Measurements from ENCODE around the gene DUSP5. TPM values are rescaled to one million over a fixed set of nuclear protein-coding genes. Genes with fewer than 3 reads are reported as not detected.

Gene DUSP5
- total and polyA plus RNA-seq, 4 donors: 2.0 to 8.9 (median 8.0) TPM

GRCh38 chr10:110511734-110512449 lies 14.2 kb downstream of the DUSP5 start:
- Histone ChIP-seq H3K9ac (ENCODE audit: low read depth in 1 of 2, low read length in 2 of 2) (no peak overlapping the region), H3K36me3 (ENCODE audit: control insufficient read depth in 4 of 4, insufficient read depth in 3 of 4, low read depth in 1 of 4, low read length in 3 of 4) (peaks cover 0 to 7% (median under 1%) of the 10 kb centered on the region in 4 donors), H3K27me3 (ENCODE audit: control insufficient read depth in 4 of 4, insufficient read depth in 4 of 4, low read length in 3 of 4) (no peaks in the 10 kb centered on the region), H3K9me3 (ENCODE audit: control insufficient read depth in 4 of 4, low read length in 3 of 4) (no peaks in the 10 kb centered on the region), H3K27ac (ENCODE audit: low read depth in 1 of 2, low read length in 2 of 2) (no peak overlapping the region), H3K4me1 (ENCODE audit: control insufficient read depth in 4 of 4, insufficient read depth in 4 of 4, low read length in 3 of 4) (no peaks in the 10 kb centered on the region), H3K4me3 (ENCODE audit: low read depth in 1 of 3, low read length in 3 of 3) (no peak overlapping the region)
- WGBS: 69% methylated on average over 6 of the region's 6 CpGs
- no peak for DNase-seq (ENCODE audit: low spot score)
- no peak for TF ChIP-seq FOXA2 (IDR thresholded peaks at IDR 0.05)
- TF ChIP-seq JUND (IDR thresholded peaks at IDR 0.05): no peak
- no peak for TF ChIP-seq SP1 (IDR thresholded peaks at IDR 0.05)
- TF ChIP-seq EGR1 (IDR thresholded peaks at IDR 0.05; ENCODE audit: low read depth in 2 of 2): no peak
- TF ChIP-seq NR2F2 (IDR thresholded peaks at IDR 0.05): no peak
- TF ChIP-seq FOXA1 (IDR thresholded peaks at IDR 0.05): no peak
- no peak for TF ChIP-seq HNF4A (conservative IDR thresholded peaks at IDR 0.05)
- no peak for TF ChIP-seq HNF4G (IDR thresholded peaks at IDR 0.05)
- no peak for TF ChIP-seq ATF3 (IDR thresholded peaks at IDR 0.05)
- no peak for TF ChIP-seq TAF1 (conservative IDR thresholded peaks at IDR 0.05)
- no peak for TF ChIP-seq RXRA (IDR thresholded peaks at IDR 0.05)
- TF ChIP-seq MAX (IDR thresholded peaks at IDR 0.05): no peak

DNA sequence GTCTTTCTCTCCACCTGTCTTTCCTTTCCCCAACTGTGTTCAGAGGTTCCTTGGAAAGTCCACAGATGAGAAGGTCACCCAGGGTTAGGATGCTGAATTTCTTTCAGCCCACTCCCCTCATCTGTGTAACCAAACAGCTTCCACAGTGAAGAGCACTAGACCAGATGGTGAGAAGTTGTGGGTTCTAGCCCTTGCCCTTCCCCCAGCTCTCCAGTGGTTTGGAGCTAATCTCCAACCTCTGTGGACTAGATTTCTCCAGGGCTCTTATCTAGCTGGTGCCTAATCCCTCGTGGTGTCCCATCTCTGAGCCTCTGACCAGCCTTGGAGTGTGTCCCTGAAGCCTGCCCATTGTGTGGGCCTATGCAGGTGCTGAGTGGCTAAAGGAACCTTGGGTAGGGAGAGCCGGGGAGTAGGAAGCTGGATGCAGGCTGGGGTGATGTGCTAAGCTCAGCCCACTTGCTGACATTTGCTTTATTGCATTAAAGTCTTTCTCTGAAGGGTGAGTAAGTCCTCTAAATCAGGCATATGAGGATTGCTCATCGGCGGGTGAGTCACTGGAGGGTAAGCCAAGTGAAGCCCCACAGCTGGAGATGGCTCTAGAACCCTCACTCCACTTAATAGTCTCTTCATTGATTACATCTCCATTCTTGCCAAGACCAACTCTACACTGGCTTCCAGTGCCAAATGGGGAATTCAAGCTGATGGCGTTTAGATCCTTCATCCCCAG lies 14.9 kb downstream of the DUSP5 start:
- Histone ChIP-seq H3K9me3 (ENCODE audit: control insufficient read depth in 4 of 4, low read length in 3 of 4) (no peaks in the 10 kb centered on the region), H3K27ac (ENCODE audit: low read depth in 1 of 2, low read length in 2 of 2) (no peak overlapping the region), H3K9ac (ENCODE audit: low read depth in 1 of 2, low read length in 2 of 2) (no peak overlapping the region), H3K4me1 (ENCODE audit: control insufficient read depth in 4 of 4, insufficient read depth in 4 of 4, low read length in 3 of 4) (no peaks in the 10 kb centered on the region), H3K4me3 (ENCODE audit: low read depth in 1 of 3, low read length in 3 of 3) (no peak overlapping the region), H3K27me3 (ENCODE audit: control insufficient read depth in 4 of 4, insufficient read depth in 4 of 4, low read length in 3 of 4) (no peaks in the 10 kb centered on the region), H3K36me3 (ENCODE audit: control insufficient read depth in 4 of 4, insufficient read depth in 3 of 4, low read depth in 1 of 4, low read length in 3 of 4) (peaks cover 0 to 7% (median under 1%) of the 10 kb centered on the region in 4 donors)
- 66% methylated on average over 5 of the region's 5 CpGs for whole genome bisulfite sequencing
- TF ChIP-seq HNF4G (IDR thresholded peaks at IDR 0.05): no peak
- no peak for TF ChIP-seq NR2F2 (IDR thresholded peaks at IDR 0.05)
- no peak for TF ChIP-seq YY1 (IDR thresholded peaks at IDR 0.05)
- no peak for TF ChIP-seq RAD21 (IDR thresholded peaks at IDR 0.05)
- no peak for TF ChIP-seq MAX (IDR thresholded peaks at IDR 0.05)
- TF ChIP-seq FOXA2 (IDR thresholded peaks at IDR 0.05): no peak
- no peak for TF ChIP-seq FOXA1 (IDR thresholded peaks at IDR 0.05)
- no peak for TF ChIP-seq JUND (IDR thresholded peaks at IDR 0.05)
- TF ChIP-seq SP1 (IDR thresholded peaks at IDR 0.05): no peak
- no peak for TF ChIP-seq EGR1 (IDR thresholded peaks at IDR 0.05; ENCODE audit: low read depth in 2 of 2)
- TF ChIP-seq, protein P1, sequence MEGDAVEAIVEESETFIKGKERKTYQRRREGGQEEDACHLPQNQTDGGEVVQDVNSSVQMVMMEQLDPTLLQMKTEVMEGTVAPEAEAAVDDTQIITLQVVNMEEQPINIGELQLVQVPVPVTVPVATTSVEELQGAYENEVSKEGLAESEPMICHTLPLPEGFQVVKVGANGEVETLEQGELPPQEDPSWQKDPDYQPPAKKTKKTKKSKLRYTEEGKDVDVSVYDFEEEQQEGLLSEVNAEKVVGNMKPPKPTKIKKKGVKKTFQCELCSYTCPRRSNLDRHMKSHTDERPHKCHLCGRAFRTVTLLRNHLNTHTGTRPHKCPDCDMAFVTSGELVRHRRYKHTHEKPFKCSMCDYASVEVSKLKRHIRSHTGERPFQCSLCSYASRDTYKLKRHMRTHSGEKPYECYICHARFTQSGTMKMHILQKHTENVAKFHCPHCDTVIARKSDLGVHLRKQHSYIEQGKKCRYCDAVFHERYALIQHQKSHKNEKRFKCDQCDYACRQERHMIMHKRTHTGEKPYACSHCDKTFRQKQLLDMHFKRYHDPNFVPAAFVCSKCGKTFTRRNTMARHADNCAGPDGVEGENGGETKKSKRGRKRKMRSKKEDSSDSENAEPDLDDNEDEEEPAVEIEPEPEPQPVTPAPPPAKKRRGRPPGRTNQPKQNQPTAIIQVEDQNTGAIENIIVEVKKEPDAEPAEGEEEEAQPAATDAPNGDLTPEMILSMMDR (IDR thresholded peaks at IDR 0.05; ENCODE audit: low read depth, low read length, missing input control): no peak
- TF ChIP-seq HNF4A (conservative IDR thresholded peaks at IDR 0.05): no peak
- no peak for TF ChIP-seq ATF3 (IDR thresholded peaks at IDR 0.05)
- no peak for TF ChIP-seq TAF1 (conservative IDR thresholded peaks at IDR 0.05)
- no peak for TF ChIP-seq REST (IDR thresholded peaks at IDR 0.05)
- TF ChIP-seq ZBTB33 (IDR thresholded peaks at IDR 0.05): no peak
- TF ChIP-seq GABPA (IDR thresholded peaks at IDR 0.05 in 1 of 2, conservative IDR thresholded peaks at IDR 0.05 in 1 of 2): no peak
- no peak for TF ChIP-seq RXRA (IDR thresholded peaks at IDR 0.05)
- DNase-seq (ENCODE audit: low spot score): no peak

Data from liver (tissue), 9 donors.